ENCODE data around the gene DNAJC11.
A peak's percentile ranks its signal among the peaks of the same experiment; 100 is the strongest.
"Not testable (repeated sequence)": the region's sequence is repeated elsewhere in the genome, so short reads cannot be mapped to it uniquely, and the experiment has no call there.

The DNAJC11 gene

GRCh38 chr1:6701437-6702153 is at the start of gene DNAJC11:
Gene DNAJC11 (minus strand): TSS chr1:6701816. CDS start chr1:6701800, 16 bp downstream.
- DNase-seq (ENCODE audit: low read depth): peak; percentile 94

- no peak for DNase-seq (ENCODE audit: low read depth)
These were observed 48.9 kb upstream of the DNAJC11 start for GRCh38 chr1:6750490-6750889.

- no peak for DNase-seq (ENCODE audit: low read depth)
These were observed 46.1 kb upstream of the DNAJC11 start for GRCh38 chr1:6747674-6748073.

- peak; percentile 35 for DNase-seq (ENCODE audit: low read depth)
These were observed 43.5 kb upstream of the DNAJC11 start for GRCh38 chr1:6745073-6745472.

- no peak for DNase-seq (ENCODE audit: low read depth)
These were observed 41.8 kb upstream of the DNAJC11 start for GRCh38 chr1:6743189-6744101.

- DNase-seq (ENCODE audit: low read depth): not testable (repeated sequence)
These were observed 41.1 kb upstream of the DNAJC11 start for GRCh38 chr1:6742676-6743188.

GRCh38 chr1:6738987-6739676 is 37.5 kb upstream of the DNAJC11 start:
- no peak for DNase-seq (ENCODE audit: low read depth)

- DNase-seq (ENCODE audit: low read depth): no peak
These were observed 31.3 kb upstream of the DNAJC11 start for GRCh38 chr1:6732942-6733341.

- no peak for DNase-seq (ENCODE audit: low read depth)
These were observed 30.3 kb upstream of the DNAJC11 start for GRCh38 chr1:6731905-6732304.

- DNase-seq (ENCODE audit: low read depth): no peak
These were observed 29.3 kb upstream of the DNAJC11 start for GRCh38 chr1:6730880-6731279.

- no peak for DNase-seq (ENCODE audit: low read depth)
These were observed 28.9 kb upstream of the DNAJC11 start for GRCh38 chr1:6730473-6730872.

- peak; percentile 59 for DNase-seq (ENCODE audit: low read depth)
These were observed 25.9 kb upstream of the DNAJC11 start for GRCh38 chr1:6727535-6727934.

GRCh38 chr1:6726253-6726652 is 24.6 kb upstream of the DNAJC11 start:
- DNase-seq (ENCODE audit: low read depth): no peak

GRCh38 chr1:6724517-6725141 is 23.0 kb upstream of the DNAJC11 start:
- no peak for DNase-seq (ENCODE audit: low read depth)

GRCh38 chr1:6723621-6724428 is 22.2 kb upstream of the DNAJC11 start:
- no peak for DNase-seq (ENCODE audit: low read depth)

- no peak for DNase-seq (ENCODE audit: low read depth)
These were observed 9.6 kb upstream of the DNAJC11 start for GRCh38 chr1:6711174-6711573.

- DNase-seq (ENCODE audit: low read depth): no peak
These were observed 3.1 kb upstream of the DNAJC11 start for GRCh38 chr1:6704746-6705145.

GRCh38 chr1:6703016-6703415 is 1.4 kb upstream of the DNAJC11 start:
- DNase-seq (ENCODE audit: low read depth): no peak

GRCh38 chr1:6700853-6701436 is 671 bp downstream of the DNAJC11 start:
- DNase-seq (ENCODE audit: low read depth): peak; percentile 8

- not testable (repeated sequence) for DNase-seq (ENCODE audit: low read depth)
These were observed 1.7 kb downstream of the DNAJC11 start for GRCh38 chr1:6699915-6700314.

- DNase-seq (ENCODE audit: low read depth): no peak
These were observed 5.7 kb downstream of the DNAJC11 start for GRCh38 chr1:6695868-6696267.
